SH-SY5Y (cell line): Measurements from ENCODE around the gene MSRB3.

Experiments
- GATA2 ChIP-seq: IDR thresholded peaks from 2 replicates; pipeline ENCODE4 v1.6.1; 2011; ENCODE audit warnings: mild to moderate bottlenecking, low read depth, low read length
- GATA3 ChIP-seq: IDR thresholded peaks from 2 replicates; pipeline ENCODE4 v1.6.1; 2011; ENCODE audit warnings: low read depth, mild to moderate bottlenecking, low read length, moderate library complexity

Gene MSRB3

GRCh38 chr12:65278576-65279368, at the start of gene MSRB3:
Gene MSRB3, plus strand, starts transcription at chr12:65278683. Its CDS starts 29,897 bp downstream, at chr12:65308580.
- no peak for TF ChIP-seq GATA2
- no peak for TF ChIP-seq GATA3

- no peak for TF ChIP-seq GATA3
- no peak for TF ChIP-seq GATA2
Observed at GRCh38 chr12:65229441-65229840, 49.0 kb upstream of the MSRB3 start.

DNA sequence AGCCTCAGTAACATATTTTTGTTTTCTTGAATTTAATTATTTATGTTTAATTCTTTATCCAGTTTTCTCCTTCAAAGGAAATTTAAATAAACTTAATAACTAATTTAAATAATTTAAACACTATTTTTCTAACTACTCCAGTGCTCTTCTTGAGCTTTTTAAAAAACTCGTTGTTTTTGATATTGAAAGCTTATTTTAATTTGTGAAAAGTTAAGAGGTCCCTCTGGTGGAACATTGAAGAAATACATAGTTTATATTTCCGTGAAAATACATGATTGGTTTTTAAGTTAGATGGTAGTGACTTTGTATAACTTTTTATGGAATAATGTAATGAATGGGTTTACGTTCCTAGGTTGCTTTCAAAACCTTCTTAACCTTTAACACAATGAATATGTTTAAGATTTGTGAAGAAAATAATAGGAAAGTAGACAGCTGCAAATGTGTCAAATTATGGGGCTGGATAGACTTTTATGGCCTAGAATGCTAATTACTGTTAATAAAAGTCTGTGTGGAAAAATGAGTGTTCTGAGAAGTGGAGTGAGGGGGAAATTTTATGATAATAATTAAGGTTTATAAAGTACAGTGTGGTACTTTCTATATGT, 45.9 kb upstream of the MSRB3 start:
- TF ChIP-seq GATA3 (no peak), GATA2 (no peak)

DNA sequence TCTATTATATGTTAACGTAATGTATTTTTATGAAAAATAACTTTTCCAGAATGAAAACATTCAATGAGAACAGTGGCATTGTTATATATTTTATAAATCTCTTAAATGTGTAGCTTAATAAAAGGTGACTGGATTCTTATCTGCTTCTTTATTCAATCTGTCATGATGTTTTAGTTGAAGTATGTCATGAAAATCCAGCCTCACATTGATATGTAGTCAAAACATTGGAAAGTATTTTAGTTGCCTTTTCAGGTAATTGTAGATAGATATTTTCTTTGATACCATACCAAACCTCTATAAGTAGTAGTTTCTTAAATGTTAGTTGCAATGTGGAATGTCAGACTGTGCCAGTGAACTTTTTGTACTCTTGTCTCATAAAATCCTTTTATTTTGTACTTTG, 41.3 kb upstream of the MSRB3 start:
- no peak for TF ChIP-seq GATA2

GRCh38 chr12:65238609-65239008, 39.9 kb upstream of the MSRB3 start:
- no peak for TF ChIP-seq GATA3
- no peak for TF ChIP-seq GATA2

- no peak for TF ChIP-seq GATA3
- TF ChIP-seq GATA2, result no peak
Observed at GRCh38 chr12:65248656-65249633, 29.5 kb upstream of the MSRB3 start.

- no peak for TF ChIP-seq GATA3
- no peak for TF ChIP-seq GATA2
Observed at GRCh38 chr12:65252515-65252914, 26.0 kb upstream of the MSRB3 start.

DNA sequence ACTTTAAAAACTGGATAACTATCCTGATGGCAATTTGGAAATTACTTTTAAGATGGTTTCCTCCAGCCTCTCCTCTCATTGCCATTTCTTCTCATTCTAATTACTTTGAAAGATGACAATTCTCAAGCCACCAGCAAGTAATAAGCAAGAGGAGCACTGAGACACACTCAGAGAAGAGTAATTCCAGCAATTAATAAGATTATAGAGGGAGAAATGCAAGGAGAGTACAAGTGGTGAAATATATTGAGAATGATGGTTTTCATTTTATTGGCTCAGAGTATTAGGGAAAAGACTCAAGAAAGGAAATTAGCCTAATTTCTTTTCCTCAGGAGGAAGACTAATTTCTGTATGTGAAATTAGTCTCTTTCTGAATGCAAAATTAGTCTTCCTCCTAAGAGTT, 20.5 kb upstream of the MSRB3 start:
- no peak for TF ChIP-seq GATA2
- TF ChIP-seq GATA3, result no peak

DNA sequence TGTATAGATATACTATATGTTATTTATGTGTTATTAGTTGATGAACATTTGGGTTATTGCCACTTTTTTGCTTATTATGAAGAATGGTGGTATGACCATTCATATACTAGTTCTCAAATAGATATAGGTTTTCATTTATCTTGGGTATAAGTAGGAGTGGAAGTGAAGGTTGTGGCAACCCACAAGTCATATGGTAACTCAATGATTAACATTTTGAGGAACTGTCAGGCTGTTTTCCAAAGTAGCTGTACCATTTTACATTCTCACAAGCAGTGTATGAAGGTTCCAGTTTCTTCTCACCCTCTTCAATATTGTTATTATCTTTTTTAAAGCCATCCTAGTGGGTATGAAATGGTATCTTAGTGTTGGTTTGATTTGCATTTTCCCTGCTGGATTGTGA, 19.0 kb upstream of the MSRB3 start:
- TF ChIP-seq GATA3 (no peak), GATA2 (no peak)

GRCh38 chr12:65263777-65264176, 14.7 kb upstream of the MSRB3 start:
- no peak for TF ChIP-seq GATA3
- no peak for TF ChIP-seq GATA2

DNA sequence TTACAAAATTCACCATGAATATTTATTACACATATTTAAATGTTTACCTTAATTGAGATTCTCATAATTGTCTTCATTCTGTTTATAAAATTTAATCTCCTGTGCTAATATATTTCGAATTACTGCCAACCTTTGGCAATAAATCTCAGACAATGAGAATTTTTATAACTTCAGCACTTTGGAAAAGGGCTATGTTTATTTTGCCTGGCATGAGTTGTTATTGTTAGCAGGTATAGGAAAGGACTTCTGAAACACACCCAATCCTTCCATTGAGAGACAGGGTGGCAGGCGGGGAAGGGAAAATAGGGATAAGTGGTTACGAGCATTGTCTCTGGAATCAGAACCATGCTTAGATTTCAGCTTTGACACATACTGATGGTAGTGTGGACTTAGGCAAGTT, 12.1 kb upstream of the MSRB3 start:
- TF ChIP-seq GATA2 (no peak), GATA3 (no peak)

DNA sequence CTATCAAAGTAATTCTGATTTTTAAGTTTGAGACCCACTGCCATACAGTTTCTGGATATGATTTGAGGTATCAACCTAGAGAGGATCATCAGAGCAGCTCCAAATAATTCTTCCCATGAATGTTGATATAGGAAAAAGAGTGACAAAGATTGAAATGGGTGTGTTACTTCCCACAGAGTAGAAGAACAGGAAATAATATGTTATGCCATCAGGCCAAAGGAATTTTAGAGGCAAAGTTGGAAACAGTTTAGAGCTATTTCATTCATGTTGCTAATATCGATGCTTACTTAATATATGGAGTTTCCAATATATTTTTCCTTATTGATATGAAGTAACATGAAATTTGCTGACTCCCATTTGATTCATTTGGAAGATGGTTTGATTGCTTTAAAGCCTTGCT, 8.9 kb upstream of the MSRB3 start:
- TF ChIP-seq GATA3 (no peak), GATA2 (no peak)

- TF ChIP-seq GATA2 (no peak), GATA3 (no peak)
Observed at GRCh38 chr12:65274602-65275272, 3.7 kb upstream of the MSRB3 start.

DNA sequence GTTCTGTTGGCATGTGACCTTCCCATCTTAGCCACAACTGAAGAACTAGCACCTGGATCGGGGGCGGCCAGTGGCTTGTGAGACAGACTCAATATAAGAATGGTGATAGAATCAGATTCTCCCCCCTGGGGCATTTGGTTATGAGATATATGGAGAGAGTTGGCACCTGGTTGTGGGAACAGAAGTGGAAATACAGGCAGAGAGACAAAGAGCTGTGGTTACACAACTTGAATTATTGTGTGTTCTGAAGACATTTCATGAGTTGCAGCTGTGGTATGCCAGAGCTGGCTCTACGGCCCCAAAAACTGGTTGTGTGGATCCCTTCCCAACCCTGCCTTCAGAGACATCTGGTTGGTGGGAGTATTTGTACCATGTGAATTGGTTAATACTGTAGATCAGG, 2.9 kb upstream of the MSRB3 start:
- no peak for TF ChIP-seq GATA3
- TF ChIP-seq GATA2, result no peak
